Stimulated activated CD4-positive, alpha-beta T cell treated with anti-CD3 and anti-CD28 coated beads, Interleukin-4, amount 100 ng/mL, for 48 hours (primary cell): ENCODE results near the gene CDX2.
"Not testable (repeated sequence)": the region's sequence is repeated elsewhere in the genome, so short reads cannot be mapped to it uniquely, and the experiment has no call there.

Experiments used
- DNase-seq, 2 donors: peaks; one replicate each; pipeline ENCODE4 v3.0.0-alpha.2; 2020; ENCODE audit warnings: low read depth in 2 of 2

Gene CDX2

DNA sequence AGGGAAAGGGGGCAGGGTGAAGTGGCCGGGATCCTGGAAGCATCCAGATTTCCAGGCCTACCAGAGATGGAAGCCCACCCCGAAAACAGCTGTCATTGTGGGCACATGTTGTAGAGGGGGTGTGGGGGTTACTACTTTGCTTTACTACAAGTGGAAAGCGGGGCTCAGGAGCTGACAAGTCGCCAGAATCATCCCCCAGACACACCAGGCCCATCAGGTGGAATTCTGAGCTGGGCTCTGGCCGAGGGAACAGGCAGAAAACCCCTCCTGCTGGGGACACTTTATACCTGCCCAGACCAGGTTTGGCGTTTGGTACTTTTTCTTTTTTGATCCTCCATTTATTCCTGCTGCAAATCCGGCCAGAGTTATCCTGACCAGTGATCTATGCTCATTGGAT is 3.8 kb downstream of the CDX2 start:
- no peak for DNase-seq

DNA sequence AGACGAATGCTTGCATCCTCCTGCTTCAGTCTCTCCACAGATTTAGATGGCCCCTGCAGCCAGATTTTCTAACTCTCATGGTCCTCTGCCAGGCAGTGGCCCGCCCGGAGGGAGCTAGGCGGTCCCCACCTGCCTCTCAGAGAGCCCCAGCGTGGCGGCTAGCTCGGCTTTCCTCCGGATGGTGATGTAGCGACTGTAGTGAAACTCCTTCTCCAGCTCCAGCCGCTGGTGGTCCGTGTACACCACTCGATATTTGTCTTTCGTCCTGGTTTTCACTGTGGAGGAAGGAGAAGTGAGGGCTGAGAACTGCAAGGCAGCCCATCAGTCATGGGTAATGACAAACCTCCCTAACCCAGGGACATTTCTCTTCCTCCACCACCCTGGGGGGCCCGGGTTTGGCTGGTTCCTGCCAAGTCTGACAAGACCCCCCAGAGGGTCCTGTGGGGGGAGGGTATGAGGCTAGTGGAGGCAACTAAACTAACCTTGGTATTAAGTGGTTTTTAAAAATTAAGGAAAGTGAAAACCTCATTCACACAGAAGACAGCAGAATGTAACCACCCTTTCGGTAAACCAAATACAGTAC is 4.3 kb downstream of the CDX2 start:
- DNase-seq: no peak

DNA sequence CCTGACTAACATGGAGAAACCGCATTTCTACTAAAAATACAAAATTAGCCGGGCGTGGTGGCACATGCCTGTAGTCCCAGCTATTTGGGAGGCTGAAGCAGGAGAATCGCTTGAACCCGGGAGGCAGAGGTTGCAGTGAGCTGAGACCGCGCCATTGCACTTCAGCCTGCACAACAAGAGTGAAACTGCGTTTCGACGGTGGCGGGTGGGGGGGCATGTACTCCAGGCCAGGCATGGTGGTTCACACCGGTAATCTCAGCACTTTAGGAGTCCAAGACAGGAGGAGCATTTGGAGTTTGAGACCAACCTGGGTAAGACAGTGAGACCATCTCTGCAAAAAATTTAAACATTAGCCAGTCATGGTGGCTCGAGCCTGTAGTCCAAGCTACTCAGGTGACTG is 4.9 kb downstream of the CDX2 start:
- not testable (repeated sequence) for DNase-seq

DNA sequence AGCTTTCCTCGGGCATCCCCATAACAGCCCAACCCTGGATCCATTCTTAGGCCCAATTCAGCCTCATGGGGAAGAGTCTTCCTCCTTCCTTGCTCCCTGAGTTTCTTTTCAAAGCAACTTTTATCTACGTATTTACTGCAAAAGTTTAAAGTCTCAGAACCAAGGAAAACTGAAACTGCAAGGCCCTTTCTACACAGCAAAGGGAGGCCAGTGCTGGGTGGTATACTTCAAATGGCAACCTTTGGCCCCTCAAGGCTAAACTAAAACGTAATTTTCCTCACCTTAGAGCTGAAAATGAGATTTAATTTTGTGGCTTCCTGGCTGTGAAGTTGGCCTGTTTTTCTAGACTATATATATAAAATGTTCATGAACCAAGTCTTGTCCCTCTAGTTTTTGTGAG is 5.6 kb downstream of the CDX2 start:
- no peak for DNase-seq

DNA sequence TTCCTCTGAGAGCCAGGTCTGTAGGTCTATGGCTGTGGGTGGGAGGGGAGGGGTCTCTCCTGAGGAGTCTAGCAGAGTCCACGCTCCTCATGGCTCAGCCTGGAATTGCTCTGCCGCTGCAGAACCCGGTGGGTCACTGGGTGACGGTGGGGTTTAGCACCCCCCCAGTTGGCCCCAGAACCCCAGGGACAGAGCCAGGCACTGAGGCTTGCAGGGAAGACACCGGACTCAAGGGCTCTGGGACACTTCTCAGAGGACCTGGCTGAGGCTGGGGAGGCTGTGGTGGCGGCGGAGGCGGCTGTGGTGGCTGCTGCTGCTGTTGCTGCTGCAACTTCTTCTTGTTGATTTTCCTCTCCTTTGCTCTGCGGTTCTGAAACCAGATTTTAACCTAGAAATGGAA is 6.1 kb downstream of the CDX2 start:
- no peak for DNase-seq

DNA sequence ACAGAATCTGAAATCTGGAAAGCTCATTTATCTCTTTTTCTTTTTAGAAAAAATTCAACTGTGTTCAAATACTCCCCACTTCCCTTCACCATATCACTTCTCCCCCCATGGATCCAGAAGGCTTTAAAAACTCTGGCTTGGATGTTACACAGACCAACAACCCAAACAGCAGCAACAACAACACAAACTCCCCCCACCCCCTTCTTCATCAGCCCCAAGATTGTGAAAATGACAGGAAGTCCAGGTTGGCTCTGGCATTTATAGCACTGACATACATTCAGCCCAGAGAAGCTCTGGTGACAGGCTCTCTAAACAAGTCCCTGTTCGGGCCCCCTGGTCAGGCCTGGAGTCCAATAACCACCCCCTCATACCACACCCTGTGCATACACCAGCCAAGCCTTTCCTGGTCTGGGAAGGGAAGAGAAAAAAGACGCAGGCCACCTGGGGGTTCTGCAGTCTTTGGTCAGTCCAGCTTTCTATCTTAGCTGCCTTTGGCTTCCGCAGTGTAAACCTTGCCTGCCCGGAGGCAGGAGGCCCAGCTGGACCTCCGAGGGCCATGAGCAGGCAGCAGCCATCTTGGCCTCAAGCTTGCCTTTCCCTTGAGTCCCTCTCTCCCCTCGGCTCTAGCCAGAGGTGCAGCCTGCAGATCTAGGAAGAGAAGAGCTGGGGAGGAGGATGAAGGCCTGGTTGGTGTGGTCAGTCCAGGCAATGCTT is 6.8 kb downstream of the CDX2 start:
- no peak for DNase-seq

DNA sequence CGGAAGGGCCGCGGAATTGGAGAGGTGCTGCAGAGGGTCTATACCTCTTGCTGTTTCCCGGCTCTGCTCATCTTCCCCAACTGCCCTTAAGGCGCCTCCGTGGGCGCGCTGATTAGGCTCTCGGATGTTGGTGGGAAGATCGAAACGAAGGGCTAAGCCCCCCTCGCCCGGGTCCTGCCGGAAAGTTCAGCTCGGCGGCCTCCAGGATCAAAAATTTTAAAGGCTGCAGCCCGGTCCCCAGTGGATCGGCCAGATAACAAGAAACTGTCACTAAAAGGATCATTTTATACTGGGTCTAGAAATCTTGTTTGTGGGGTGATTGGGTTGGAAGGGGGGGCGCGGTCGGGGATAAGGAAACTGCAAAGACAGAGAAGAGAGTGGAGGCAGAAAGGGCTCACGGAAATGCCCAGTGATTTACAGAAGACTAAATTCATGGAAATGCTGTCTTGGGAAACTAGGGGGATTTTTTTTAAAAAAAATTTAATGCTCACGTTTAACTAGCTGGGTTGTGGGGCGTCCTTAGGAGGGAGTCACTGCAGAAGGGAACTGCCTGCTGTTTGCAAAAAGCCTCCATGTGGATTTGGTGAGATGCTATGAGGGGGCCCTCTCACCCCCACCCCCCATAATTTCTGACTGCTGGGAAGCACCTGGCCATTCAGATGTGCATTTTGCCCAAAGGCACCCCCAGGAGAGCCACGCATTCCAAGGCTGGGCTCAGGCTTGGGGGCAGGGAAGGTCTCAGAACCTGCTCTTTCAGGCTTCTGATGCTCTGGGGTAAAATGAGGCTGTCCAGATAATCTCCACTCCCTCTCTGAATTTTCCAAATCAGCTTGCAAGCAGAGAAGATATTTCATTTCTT is 7.7 kb downstream of the CDX2 start:
- no peak for DNase-seq

DNA sequence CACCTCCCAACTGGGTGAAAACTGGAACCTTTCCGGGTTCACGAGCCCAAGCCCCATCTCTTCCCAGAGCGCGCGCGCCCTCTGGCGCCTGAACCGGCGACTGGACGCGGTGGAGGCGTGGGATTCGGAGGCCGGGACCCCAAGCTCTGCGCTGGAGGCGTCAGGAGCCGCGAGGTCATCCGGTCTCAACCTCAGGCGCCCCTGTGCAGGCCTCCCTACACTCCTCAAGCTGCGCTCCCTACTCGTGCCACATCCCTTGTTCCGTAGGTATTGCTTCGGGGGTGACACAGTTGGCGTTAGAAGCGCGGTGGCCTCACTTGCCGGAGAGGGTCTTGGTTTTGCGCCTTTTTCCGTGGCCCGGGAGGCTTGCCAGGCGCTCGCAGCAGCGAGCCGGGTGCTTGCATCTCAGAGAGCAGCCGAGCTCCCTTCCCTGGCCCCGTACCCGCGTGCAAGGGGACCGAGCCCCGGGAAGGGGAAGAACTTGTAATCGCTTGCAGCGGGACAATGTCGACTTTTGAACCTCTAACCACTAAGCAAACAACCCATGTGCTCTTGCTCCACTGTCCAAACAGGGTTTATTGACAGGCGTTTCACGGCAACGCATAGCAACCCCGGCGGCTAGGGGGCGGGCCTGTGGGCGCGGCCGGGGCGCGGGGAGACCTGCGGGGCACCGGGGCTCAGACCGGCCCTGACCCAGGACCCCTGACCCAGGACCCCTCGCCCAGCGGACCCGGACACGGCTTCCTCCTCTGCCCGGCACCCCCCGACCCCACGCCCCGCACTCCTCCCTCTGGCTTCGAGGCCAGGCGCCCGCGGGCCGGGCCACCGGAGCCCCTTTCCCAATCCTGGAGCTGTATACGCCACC is 8.5 kb downstream of the CDX2 start:
- DNase-seq: peak in 1 of 2 donors; percentile 46

DNA sequence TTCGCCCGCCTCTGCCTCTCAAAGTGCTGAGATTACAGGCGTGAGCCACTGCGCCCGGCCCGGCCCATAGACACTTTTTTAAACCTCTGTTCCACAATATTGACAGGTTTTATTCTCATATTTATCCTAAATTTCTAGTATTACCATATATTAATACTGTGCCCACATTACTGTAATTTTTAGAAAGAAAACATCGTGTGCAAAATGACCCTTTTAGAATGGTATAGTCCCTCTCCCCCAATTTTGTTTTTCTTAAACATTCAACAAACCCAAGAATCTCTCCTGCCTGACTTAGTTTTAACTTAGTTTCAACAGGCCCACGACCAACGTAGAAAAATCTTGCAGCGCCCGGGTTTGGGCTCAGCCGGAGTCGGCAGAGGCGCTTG is 9.1 kb downstream of the CDX2 start:
- no peak for DNase-seq

DNA sequence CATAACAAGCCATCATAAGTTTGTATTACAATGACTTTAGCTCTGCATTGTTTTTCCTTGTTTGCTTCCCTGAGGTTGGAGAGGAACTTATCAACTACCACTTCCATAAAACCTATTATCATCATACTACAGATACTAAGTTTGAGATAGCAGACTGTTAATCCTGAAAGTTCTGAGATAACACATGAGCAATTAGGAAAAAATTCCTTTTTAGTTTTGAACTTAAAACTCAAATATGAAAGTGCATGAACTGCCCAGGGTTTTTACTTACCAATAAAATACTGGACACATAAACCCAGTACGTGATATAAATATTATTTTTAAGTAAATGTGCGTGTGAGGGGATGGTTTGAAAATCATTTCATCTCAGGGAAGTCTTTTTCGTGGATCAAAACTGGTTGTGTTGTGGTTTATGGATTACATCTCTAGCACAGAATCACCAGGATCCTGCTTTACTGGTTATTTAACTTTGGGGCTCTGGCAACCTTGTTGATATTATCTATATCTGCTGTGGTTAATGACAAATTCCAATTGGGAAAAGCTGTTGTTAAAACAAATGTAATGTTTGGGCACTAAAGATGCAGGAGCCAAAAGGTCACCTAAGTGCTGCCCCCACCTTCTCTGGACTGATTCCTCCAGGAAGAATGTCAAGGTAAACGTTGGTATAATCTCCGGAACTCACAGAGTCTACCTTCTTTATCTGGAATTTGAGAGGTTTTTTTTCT is 12.4 kb downstream of the CDX2 start:
- no peak for DNase-seq

DNA sequence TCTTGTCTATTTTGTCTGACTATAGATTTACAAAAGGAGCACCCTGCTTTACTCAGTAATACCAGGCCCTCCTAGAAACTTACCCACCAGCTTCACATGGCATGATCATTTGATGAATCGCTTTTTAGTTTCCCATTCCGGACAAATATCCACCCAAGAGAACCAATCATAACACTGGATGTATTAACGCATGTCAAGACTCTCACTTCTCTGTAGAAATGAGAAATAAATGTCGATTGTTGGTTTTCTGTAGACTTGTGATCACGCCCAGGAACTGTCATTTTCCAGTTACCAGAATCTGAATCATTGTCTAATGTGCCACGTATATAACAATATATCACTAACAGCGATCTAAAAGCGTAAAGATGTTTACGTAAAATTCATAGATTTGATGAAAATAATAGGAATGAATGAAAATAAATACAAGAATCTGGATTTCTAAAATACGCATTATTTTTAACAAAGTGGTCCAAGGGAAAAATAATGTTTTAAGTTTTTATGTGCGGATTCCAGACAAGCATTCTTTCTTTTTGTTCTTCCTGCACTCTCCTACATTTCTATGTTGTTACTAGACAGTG is 14.0 kb downstream of the CDX2 start:
- no peak for DNase-seq

DNA sequence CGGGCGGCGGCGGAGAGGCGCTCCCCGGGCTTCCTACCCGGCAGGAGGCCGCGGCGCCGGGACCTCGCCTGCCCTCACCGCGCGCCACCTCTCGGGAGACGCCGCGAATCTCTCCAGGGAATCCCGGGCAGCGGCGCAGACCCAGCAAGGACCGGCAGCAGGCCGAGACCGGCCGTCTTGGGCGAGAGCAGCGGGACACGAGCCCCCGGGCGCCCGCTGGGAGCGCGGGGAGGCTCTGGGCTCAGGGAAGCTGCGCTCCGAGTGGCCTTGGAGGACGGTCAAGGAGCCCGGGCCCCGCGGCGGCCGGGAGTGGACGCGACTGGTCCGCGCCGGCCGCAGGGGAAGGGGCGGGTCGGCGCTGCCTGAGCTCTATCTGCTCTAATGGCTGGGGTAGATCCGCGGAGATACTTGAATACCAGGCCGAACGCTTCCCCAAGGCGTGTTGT is 14.7 kb downstream of the CDX2 start:
- DNase-seq: no peak

DNA sequence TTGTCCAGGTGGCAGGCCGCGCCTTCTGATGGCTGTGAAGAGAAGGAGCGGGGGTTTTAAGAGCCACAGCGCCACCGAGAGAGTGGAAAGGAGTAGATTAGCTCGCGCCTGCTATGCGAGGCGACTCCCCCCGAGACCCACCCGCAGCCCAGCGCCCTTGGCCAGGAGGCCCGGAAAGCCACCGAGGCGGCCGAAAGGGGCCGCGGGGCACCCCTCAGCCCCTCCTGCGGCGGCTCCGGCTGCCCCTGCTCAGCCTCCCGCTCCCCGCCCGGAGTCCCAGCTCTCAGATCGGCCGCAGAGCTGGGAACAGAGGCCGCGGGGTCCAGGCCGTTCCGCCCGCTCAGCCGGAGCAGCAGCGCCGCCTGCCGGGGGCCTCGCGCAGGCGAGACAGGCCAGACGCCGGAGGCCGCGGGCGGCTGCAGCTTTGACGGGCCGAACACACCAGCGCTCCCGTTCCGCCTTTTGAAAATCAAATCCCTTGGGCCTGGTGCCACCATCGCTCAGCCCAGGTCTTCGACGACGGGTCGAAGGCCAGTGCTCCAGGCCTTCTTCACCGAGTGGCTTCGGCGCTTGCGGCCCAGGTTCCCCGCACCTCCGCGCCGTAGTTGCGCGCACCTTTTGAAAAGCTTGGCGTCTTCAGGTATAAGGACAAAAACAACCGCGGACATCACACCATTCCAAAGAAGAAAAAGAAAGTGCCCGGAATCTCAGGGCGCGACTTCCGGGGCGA is 15.3 kb downstream of the CDX2 start:
- peak; percentile 73 to 75 for DNase-seq

DNA sequence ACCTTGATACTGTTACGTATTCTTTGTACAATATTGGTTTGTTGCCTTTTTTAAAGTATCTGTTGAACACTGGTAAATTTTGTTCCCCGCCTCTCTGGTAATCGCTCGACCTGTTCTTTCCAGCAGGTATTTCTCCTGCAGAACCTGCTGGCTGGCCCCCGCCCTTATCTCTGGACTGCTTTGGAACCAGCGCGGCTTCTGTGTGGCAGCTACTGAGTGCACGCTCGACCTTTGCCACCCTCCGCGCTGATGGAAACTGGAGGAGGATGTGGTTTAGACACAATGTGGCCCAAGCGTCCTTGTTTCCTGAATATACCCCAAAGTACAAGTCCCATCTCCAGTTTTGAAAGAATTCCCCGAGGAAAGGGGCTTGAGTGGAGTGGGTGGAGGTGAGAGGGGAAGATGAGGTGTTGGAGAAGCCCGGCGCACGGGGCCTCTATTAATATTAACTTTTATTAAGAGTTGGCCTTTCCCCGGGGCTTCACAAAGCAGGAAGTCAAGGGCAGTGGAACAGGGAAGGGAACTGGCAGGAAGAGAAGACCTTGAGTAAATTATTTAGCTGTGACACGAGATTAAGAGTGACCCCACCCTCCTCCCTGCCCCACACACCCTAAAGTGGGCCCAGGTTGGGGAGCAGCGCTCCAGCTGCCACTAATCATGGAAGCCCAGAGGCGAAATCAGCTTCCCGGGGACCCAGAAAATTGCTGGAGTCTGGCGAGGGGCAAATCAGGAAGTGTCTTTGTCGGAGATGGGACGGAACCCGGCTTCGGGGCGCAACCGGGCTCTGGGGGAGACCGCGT is 16.0 kb downstream of the CDX2 start:
- DNase-seq: no peak

DNA sequence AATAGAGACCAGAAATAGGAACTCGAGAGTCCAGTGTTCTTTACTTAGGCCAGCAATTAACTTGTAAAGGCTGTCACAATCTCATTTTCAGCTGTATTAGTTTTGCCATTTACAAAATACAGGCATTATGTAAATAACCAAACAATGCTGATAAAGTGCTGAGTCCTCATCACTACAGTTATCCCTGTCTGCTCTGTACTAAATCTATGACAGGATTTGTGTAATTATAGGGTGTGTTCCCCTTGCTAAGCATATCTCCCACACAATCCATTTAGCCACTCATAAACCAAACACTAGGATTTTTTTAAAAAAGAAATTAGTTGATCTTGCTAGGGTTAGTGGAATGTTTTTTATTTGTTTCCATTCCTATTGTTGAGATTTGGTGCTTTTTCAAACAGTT is 26.1 kb downstream of the CDX2 start:
- no peak for DNase-seq

DNA sequence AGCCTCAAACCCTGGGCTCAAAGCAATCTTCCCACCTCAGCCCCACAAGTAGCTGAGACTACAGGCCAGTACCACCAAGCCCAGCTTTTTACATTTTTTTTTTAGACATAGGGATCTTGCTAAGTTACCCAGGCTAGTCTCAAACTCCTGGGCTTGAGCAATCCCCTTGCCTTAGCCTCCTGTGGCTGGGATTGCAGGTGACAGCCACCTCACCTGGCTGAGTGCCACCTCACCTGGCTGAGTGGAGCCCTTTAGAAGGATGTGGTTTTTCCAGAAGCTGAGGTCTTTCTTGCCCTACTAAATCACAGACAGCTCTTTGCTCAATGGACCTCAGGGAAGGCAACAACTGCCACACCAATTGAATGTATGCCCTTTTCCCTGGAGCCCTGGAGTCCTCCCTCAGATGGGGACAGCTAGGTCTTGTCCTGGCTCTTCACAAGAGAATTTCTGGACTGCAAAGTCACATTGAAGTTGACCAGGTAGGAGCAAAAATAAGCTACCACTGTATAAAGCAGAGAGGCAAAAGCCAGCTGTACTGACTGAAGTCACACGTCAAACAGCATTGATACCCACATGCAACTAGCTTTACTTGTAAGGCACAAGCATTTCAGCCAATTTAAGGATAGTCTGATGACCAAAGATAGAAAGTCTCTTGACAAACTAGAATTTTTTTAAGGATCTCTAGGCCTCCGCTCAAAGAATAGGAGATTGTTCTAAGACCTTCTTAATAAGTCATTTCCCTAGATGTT is 35.4 kb downstream of the CDX2 start:
- DNase-seq: no peak

DNA sequence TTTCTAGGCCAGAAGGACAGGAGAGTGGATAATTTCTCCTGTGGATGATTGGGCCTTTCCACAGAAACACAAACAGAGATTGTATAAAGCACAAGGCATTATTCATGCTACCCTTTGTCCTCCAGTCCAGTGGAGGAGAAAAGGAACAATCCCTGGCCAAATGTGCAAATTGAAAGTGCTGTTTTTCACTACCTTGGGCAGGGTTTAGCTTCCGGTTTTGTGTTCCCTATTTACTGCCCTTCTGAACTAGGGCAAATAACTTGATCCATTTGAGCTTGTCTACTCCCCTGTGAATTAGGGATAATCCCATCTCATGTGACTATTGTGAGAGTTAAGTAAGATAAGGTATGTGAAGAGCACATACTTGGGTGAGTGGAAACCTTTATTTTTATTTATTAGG is 36.0 kb downstream of the CDX2 start:
- no peak for DNase-seq

DNA sequence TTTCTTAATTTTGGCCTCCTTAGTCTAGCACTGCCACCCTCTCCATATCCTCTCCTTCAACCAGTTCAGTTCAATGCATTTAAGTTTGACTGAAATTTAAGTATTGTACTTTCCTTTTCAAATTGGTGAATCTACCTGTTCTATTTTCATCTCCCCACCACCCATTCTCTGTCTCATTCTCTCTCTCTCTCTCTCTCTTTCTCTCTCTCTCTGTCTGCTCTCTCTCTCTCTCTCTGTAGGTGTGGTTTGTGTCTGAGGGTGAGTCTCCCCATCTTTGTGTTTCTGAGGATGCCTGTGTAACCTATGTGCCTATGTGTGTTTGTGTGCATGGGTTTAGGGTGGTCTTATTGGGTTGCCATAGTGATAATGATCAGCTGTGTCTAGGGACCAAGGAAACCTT is 39.2 kb downstream of the CDX2 start:
- no peak for DNase-seq
